Liver (tissue), 9 donors: ENCODE data around the gene ADAP1. TPM values are rescaled to one million over a fixed set of nuclear protein-coding genes. Genes with fewer than 3 reads are reported as not detected.

Experiments
- DNase-seq: peaks from one replicate; pipeline ENCODE4 v3.0.0-alpha.2; 2017; ENCODE audit warnings: low spot score
- H3K27ac ChIP-seq, 2 donors: one replicate each; pipeline ENCODE4 v1.7.0; 2013; ENCODE audit warnings: inconsistent platforms in 2 of 2, low read length in 2 of 2, control low read depth in 1 of 2, low read depth in 1 of 2, mild to moderate bottlenecking in 1 of 2
- H3K27me3 ChIP-seq, 4 donors: one replicate each; pipeline versions ENCODE4 v1.6.1 to v1.7.0; 2013; ENCODE audit warnings: low read length in 3 of 4, inconsistent platforms in 1 of 4, mild to moderate bottlenecking in 1 of 4, moderate library complexity in 1 of 4; ENCODE audit not compliant: control insufficient read depth in 4 of 4, insufficient read depth in 4 of 4
- H3K36me3 ChIP-seq, 4 donors: one replicate each; pipeline versions ENCODE4 v1.6.1 to v1.7.0; 2013; ENCODE audit warnings: low read length in 3 of 4, mild to moderate bottlenecking in 3 of 4, low read depth in 1 of 4, moderate library complexity in 1 of 4; ENCODE audit not compliant: control insufficient read depth in 4 of 4, insufficient read depth in 3 of 4
- H3K4me1 ChIP-seq, 4 donors: one replicate each; pipeline versions ENCODE4 v1.6.1 to v1.7.0; 2013; ENCODE audit warnings: low read length in 3 of 4, mild to moderate bottlenecking in 3 of 4, moderate library complexity in 1 of 4; ENCODE audit not compliant: control insufficient read depth in 4 of 4, insufficient read depth in 4 of 4
- H3K4me3 ChIP-seq, 3 donors: one replicate each; pipeline versions ENCODE4 v1.6.1 to v1.7.0; 2013; ENCODE audit warnings: low read length in 3 of 3, control low read depth in 1 of 3, low read depth in 1 of 3, mild to moderate bottlenecking in 1 of 3
- H3K9ac ChIP-seq, 2 donors: one replicate each; pipeline ENCODE4 v1.7.0; 2013; ENCODE audit warnings: low read length in 2 of 2, mild to moderate bottlenecking in 2 of 2, moderate library complexity in 2 of 2, control low read depth in 1 of 2, low read depth in 1 of 2
- H3K9me3 ChIP-seq, 4 donors: one replicate each; pipeline versions ENCODE4 v1.6.1 to v1.7.0; 2013; ENCODE audit warnings: low read length in 3 of 4; ENCODE audit not compliant: control insufficient read depth in 4 of 4
- ATF3 ChIP-seq: IDR thresholded peaks from 2 replicates; pipeline ENCODE4 v1.6.1; 2016; ENCODE audit warnings: antibody characterized with exemption
- EGR1 ChIP-seq, 2 donors: IDR thresholded peaks; 2 replicates each; pipeline ENCODE4 v1.6.1; 2016 to 2018; ENCODE audit warnings: antibody characterized with exemption in 2 of 2, low read depth in 2 of 2
- GABPA ChIP-seq, 2 donors: IDR thresholded peaks in 1 of 2; conservative IDR thresholded peaks in 1 of 2; 2 replicates each; pipeline ENCODE4 v1.6.1; 2016; ENCODE audit warnings: antibody characterized with exemption in 2 of 2, mild to moderate bottlenecking in 1 of 2, moderate library complexity in 1 of 2
- HNF4A ChIP-seq, 2 donors: conservative IDR thresholded peaks; 2 replicates each; pipeline ENCODE4 v1.6.1; 2016; ENCODE audit warnings: antibody characterized with exemption in 2 of 2, mild to moderate bottlenecking in 2 of 2
- HNF4G ChIP-seq: IDR thresholded peaks from 2 replicates; pipeline ENCODE4 v1.6.1; 2016; ENCODE audit warnings: antibody characterized with exemption
- RAD21 ChIP-seq, 2 donors: IDR thresholded peaks; 2 replicates each; pipeline ENCODE4 v1.6.1; 2016; ENCODE audit warnings: antibody characterized with exemption in 2 of 2, mild to moderate bottlenecking in 2 of 2
- REST ChIP-seq: IDR thresholded peaks from 2 replicates; pipeline ENCODE4 v1.6.1; 2016; ENCODE audit warnings: antibody characterized with exemption, mild to moderate bottlenecking
- RXRA ChIP-seq, 2 donors: IDR thresholded peaks; 2 replicates each; pipeline ENCODE4 v1.6.1; 2017 to 2018; ENCODE audit warnings: antibody characterized with exemption in 2 of 2, mild to moderate bottlenecking in 1 of 2
- SP1 ChIP-seq: IDR thresholded peaks from 2 replicates; pipeline ENCODE4 v1.6.1; 2018; ENCODE audit warnings: antibody characterized with exemption, mild to moderate bottlenecking
- TAF1 ChIP-seq: conservative IDR thresholded peaks from 2 replicates; pipeline ENCODE4 v1.6.1; 2016; ENCODE audit warnings: antibody characterized with exemption, mild to moderate bottlenecking
- YY1 ChIP-seq: IDR thresholded peaks from 2 replicates; pipeline ENCODE4 v1.6.1; 2016; ENCODE audit warnings: antibody characterized with exemption, mild to moderate bottlenecking
- ZBTB33 ChIP-seq: IDR thresholded peaks from 2 replicates; pipeline ENCODE4 v1.6.1; 2016; ENCODE audit warnings: antibody characterized with exemption
- WGBS: extraction: QIAGEN DNeasy Blood & Tissue Kit; methylation state at CpG from one replicate; pipeline ENCODE4 v1.1.7; 2013; 5-methylcytosine and 5-hydroxymethylcytosine counted together
- polyA plus RNA-seq, 2 donors: library from polyadenylated mRNA; stranded (reverse) in 1 of 2; unstranded in 1 of 2; fragments of 200-250 nt in 1 of 2; fragments of >200 nt in 1 of 2; fragmentation: Nextera tagmentation in 1 of 2; extraction: Ambion mirVana in 1 of 2; gene quantifications; one replicate each; pipeline versions ENCODE4 v1.2.1 to v1.2.3, GENCODE V29; 2013 to 2015
- total RNA-seq, 2 donors: library from RNA; depleted of rRNA; stranded (reverse); fragments of >200 nt; gene quantifications; one replicate each; pipeline ENCODE4 v1.2.3, GENCODE V29; 2014
- donor health status: healthy.
- donor health status: healthy.
- donor health status: healthy.
- donor health status: healthy.
- donor health status: healthy.

The ADAP1 gene
- total and polyA plus RNA-seq, 4 donors = 0.46 to 3.7 (median 2.7) TPM

GRCh38 chr7:917255-918117 is 37.0 kb downstream of the ADAP1 start:
- Histone ChIP-seq H3K9ac (no peak overlapping the region), H3K4me3 (no peak overlapping the region), H3K36me3 (no peaks in the 10 kb centered on the region), H3K4me1 (no peaks in the 10 kb centered on the region), H3K27ac (no peak overlapping the region), H3K27me3 (no peaks in the 10 kb centered on the region), H3K9me3 (no peaks in the 10 kb centered on the region)
- TF ChIP-seq HNF4G = no peak
- DNase-seq = no peak
- 84% methylated on average over 29 of the region's 33 CpGs for WGBS

GRCh38 chr7:916291-916941 is 38.1 kb downstream of the ADAP1 start:
- no peak for DNase-seq

More at GRCh38 chr7:916291-916941, 38.1 kb downstream of the ADAP1 start:
- no peak for TF ChIP-seq EGR1 (IDR thresholded peaks at IDR 0.05; ENCODE audit: low read depth in 2 of 2)
- TF ChIP-seq ZBTB33 = no peak
- no peak for TF ChIP-seq YY1
- no peak for TF ChIP-seq REST
- TF ChIP-seq TAF1 = no peak
- TF ChIP-seq GABPA (IDR thresholded peaks at IDR 0.05 in 1 of 2, conservative IDR thresholded peaks at IDR 0.05 in 1 of 2) = no peak
- no peak for TF ChIP-seq ATF3
- TF ChIP-seq SP1 = no peak
- no peak for TF ChIP-seq RAD21 (IDR thresholded peaks at IDR 0.05)
- TF ChIP-seq HNF4A (conservative IDR thresholded peaks at IDR 0.05) = no peak
- no peak for TF ChIP-seq RXRA (IDR thresholded peaks at IDR 0.05)
- H3K4me3 ChIP-seq = no peak overlapping the region
- H3K9ac ChIP-seq = no peak overlapping the region
- H3K27ac ChIP-seq = no peak overlapping the region
- no peaks in the 10 kb centered on the region for H3K36me3 ChIP-seq
- no peaks in the 10 kb centered on the region for H3K9me3 ChIP-seq
- 67% methylated on average over 17 of the region's 17 CpGs for WGBS
- H3K27me3 ChIP-seq = no peaks in the 10 kb centered on the region
- H3K4me1 ChIP-seq = no peaks in the 10 kb centered on the region
